CD1c-positive myeloid dendritic cell (primary cell): Measurements from ENCODE around the gene PIP4K2A.
A peak's percentile ranks its signal among the peaks of the same experiment; 100 is the strongest.

Source experiments
- DNase-seq: peaks from one replicate; pipeline ENCODE4 v3.0.0-alpha.2; 2016; ENCODE audit errors: extremely low spot score

Gene PIP4K2A

DNA sequence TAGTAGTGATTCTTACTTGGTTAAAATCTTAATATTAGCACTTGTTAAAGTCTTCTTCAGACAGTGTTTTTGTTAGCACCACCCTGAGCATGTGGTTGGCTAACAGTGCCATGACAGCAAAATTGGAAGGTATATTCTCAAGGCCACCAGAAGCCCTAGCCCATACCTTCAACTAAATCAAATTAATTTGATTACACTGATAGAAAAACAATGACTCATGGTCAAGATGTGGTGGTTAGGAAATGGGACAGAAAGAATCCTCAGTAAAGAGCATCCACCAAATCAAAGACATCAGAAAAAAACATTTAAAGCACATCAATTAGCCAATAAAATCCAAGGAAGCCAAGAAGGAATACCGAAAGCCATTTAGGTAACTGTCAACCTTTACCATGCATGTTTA, 75.5 kb downstream of the PIP4K2A start:
- no peak for DNase-seq

DNA sequence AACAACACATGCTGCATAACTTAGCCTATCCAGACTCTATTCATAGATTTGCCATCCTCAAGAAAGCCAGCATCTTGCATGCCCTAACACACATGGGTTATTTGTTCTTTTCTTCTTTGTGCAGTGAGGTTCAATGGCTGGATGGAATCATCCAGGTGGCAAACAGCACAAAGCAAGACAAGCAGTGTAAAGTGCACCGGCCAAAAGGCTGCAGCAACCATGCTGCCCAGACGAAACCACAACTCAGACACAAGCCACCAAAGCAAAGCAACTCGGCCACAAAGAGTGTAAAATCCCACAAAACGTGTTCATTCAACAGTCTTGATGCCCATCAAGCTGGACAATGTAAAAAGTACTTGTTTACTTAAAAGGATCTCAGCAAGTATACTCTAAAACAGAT, 76.9 kb downstream of the PIP4K2A start:
- DNase-seq, result no peak

DNA sequence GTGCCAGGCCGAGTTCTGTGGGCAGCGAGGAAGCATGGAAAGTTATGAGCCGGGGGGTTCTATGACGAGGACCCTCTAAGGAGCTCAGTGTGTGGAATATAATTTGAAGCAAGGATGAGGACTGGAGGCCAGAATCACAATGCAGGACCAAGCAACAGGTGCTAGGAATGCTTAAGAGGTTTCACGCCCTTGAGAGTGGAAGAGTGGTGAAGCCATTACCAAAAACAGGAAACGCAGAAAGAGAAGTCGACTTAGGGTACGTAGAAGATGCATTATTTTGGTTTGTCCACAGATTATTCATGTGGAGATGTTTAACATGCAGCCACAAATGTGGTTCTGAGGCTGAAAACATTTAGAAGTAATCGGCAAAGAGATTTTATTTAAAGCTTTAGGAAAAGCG, 78.7 kb downstream of the PIP4K2A start:
- no peak for DNase-seq

DNA sequence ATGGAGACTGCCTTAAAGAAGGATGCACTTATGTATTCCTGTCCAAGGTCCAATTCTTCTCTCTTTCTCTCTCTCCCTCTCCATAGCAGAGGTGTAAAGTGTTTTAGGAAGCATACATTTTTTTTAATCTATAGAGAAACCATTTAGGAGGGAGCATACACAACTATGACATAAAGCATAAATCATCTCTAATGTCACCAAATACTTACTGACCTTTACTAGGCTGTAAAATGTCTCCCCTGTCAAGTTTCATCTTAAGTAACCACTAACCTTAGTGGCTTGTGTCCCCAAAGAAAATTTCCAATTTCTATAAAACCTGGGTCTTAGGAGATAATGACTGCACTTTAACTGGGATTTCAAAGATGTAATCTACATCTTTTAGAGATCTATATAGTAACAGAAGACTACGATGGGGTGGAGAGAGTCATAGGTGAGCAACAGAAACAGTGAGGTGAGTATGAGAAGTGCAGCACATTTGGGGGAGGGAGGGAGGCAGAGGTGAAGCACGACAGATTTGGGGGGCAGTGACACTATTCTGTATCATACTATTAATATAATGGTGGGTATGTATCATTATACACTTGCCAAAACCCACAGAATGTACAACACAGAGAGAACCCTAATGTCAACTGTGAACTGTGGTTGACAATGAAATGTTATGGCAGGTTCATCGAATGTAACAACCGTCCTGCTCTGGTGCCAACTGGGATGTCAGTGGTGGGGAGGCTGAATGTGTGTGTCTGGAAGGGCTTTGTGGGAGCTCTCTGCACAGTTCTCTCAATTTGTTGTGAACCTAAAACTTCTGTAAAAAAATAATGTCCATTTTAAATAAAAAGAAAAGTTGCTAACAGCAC, 79.5 kb downstream of the PIP4K2A start:
- no peak for DNase-seq

DNA sequence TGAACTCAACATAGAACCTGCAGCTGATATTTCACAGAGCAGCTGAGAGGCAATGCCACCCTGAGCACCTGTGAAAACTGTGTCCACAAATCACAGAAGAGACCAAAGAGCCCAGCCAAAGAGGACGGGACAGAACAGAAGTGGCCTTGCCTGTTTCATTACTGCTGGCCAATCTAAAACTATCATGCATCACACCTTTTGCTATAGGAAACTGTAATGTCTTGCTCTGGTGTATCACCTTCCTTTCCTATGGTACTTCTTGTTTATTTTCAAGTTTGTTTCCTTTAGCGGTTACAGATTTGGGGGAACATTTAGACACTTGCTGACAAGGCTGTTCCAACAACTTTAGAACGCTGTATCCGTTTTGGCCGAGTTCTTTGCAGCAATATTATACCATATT, 80.3 kb downstream of the PIP4K2A start:
- no peak for DNase-seq

DNA sequence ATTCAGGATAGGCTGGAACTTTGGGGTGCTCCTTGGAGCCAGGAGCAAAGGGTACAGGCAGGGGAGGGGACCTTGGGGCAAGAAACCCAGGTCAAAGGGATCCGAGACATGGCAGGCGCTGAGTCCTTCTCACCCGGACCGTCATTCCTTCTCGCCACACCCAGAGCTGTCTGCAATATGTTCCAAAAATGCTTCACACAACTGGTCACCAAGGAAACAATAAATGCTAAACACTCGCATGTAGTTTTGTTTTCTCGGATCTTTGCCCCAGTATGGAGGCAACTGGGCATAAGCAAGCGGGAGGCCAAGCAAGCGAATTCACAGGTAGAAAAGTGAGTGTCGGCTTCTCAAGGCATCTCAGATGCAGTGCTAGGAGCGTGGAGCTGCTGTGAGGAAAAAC, 80.8 kb downstream of the PIP4K2A start:
- no peak for DNase-seq

DNA sequence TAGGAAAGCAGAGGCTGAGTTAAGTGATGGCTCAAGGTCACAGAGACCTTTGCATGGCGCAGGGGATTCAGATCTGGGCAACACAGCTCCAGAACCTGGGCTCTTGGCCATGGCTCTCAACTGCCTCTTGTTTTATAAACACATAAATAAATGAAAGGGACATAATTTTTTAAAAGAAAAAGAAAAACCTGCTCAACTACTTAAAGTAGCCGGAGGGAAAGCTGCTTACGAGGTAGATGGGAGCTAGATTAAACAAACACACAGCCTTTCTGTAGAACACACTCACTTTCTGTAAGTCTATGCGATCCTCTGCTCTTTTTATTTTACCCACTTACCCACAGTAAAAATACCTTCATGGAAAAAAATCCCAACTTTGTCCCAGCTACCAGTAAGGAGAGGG, 81.3 kb downstream of the PIP4K2A start:
- no peak for DNase-seq

DNA sequence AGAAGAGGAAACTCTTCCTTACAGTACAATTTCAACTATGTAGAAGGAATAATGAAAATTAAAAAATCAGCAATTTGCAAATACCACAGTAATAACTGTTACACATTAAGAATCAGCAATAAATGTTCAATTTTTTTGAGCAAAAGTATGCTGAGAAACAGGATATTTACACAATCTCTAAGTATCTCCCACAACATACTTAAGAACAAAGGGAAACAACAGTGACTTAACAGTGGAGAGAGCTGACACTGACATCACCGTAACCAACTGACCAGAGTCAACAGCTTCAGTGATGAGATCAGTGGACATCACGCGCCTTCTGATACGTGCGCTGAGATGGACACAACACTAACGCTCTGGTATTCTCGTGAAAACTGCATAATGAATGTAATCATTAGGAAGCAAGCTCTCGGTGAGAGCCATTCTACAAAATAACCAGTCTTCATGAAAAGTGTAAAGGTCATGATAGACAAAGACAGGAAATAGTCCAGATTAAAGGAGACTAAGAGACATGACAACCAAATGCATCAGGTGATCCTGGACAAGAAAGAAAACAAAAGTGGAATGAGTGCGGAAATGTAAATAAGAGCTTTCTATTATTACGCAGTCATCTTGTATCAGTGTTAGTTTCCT, 82.6 kb downstream of the PIP4K2A start:
- DNase-seq, result no peak

DNA sequence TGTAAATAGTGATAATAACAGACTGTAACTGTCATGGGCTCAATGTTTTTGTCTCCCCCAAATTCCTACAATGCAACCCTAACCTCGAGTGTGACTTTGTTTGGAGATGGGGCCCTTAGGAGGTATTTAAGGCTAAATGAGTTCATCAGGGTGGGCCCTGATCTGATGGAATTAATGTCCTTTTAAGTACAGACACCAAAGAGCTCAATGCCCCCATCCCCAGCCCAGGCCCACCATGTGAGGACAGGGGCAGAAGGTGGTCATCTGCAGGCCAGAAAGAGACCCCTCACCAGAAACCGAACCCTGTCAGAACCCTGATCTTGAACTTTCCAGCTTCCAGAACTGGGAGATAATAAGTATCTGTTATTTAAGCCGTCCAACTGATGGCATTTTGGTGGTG, 83.2 kb downstream of the PIP4K2A start:
- DNase-seq, result no peak

DNA sequence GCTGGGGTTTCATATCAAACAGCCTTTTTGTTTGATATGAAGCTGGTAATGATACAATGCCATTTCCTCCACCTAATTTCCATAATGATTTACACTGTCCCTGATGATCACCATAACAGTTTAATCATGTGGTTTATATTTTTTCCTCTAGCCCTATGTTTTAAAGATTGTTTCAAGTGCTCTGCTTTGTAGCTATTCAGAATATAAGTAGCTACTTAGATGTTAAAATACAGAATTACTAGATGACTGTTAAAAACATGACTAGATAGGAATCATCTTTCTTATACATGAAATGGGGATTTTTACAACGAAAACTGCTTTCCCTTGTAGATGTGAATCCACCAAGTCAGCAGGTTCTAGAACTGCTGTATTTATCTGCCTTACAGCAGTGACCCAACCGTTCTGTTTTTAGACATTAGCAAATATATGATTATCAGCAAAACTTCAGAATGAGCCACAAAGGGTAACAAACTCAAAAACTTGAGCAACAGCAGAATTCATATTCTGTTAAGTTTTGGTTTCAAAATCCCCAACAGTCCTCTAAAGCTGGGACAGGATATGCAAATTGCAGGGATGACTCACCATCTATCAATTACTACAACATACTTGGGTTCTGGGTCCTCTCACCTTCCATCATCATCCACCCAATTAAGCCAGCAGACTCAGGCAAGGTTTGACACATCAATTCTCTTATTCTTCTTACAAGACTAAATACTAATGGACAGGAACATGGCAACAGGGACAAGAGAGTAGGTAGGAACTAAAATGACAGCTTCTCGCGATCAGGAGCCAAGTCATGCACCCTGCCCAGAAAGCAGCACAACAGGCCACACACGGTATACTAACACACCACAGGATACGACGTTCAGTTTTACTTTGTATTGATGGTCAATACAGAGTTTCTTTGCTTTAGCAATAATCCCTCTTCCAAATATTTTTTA, 83.9 kb downstream of the PIP4K2A start:
- DNase-seq, result peak; percentile 61

DNA sequence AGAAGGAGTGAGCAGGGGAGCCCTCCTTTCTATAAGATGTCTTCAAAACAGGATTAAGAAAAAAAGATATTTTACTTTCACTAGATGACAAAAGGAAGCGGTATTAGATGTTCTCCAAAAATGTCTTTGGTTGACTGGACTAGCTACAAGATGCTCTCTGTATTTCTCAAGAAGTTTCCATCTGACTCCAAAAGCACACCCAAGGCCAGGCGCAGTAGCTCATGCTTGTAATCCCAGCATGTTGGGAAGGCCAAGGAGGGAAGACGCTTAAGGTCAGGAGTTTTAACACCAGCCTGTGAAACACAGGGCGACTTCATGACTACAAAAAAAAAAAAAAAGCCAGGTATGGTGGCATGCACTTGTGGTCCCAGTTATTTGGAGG, 84.5 kb downstream of the PIP4K2A start:
- no peak for DNase-seq

DNA sequence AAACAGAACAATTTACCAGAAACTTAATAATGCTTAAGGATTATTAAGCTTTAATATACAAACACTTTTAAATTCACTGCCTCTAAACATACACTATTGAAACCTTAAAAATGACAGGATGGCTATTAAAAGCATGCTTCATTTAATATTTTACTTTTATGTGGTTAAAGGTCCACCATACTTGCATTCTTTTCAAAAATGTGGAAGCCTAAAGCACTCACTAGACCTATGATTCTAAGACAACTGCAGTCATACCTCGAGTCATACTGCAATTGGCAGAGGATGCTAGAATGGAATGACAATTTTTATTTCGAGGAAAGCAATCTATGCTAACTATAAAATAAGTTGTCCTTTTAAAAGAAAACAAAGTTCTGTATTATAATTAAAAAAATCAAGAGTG, 85.3 kb downstream of the PIP4K2A start:
- DNase-seq, result no peak

DNA sequence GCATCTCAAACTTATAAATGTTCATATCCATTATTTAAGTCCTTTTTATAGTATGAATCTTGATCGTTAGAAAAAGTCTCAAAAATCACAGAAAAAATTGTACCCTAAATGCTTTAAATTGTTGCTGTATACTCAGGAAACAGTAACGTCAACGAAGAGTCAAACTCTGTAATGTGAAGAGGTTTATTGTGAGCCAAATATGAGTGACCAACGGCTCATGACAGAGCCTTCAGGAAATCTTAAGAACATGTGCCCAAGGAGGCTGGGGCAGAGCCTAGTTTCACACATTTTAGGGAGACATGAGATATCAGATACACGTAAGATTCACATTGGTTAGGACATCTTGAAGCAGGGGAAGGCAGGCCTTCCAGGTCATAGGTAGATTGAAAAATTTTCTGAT, 86.1 kb downstream of the PIP4K2A start:
- DNase-seq, result no peak

DNA sequence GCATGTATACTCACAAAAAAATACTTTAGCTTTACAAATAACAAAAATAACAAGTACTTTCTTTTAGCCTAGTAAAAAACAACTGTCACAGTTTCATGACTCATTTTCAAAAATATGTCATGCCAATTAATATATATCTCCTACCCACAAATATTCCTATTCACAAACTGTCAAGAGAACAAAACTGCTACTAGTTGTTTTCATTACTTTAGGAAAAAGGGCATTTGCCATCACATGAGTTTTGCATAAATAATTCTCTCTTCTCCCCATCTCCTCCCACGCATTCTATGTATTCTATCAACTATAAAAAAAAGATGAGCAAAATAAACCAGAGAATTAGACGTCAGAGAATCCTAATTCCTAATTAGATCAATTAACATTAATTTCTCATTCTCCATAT, 87.6 kb downstream of the PIP4K2A start:
- DNase-seq, result no peak

DNA sequence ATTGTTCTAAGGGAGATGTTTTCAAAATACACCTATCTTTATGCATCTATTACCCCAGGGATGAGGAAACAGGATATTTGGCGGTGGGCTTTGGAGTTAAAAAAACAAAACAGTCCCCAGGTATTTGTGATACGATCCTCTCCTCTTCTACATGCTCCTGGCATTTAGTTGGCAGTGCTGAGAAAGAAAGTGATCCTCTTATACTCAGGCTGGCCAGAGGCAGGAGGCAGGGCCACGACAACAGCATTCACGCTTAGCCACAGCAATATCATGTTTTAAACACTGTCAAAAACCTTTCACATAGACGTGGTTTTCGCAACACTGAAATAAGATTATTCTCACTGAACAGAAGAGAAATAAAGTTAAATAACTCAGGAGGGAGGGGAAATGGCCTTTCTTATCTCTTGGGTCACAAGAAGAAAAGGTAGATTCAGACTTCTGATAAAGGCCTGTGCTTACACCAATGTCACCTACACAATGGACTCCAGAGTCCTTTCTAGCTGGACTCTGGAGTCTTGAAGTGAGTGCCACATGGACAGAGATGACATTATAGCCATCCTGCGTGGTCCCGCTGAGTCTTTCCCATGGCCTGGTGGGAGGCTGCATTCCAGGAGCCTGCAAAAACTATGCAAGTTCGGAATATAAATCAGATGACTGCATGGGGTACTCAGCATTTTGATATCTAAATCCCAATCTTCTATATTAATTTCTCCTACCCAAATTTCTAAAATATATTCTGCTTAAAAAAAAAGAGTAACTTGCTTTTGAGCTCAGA, 88.7 kb downstream of the PIP4K2A start:
- no peak for DNase-seq

DNA sequence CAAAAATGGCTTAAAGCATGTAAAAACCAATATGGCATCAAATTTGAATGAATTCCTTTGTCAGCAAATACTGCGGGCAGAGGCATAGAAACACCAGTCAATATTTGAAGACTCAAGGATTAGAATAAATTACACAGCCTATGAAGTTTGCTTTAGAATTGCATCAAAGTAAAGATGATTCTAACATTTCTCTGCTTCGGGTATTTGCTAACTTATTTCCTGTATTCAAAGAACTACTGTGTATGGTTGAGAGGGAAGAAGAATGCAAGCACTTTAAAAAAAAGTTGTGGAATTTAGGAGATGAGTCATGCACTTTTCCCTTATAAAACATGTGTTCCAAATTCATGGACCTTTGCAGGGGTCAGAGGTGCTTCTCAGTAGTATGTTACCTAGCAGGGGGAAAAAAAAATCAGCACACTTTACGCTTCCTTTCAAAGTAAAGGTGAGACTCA, 90.1 kb downstream of the PIP4K2A start:
- peak; percentile 15 for DNase-seq

DNA sequence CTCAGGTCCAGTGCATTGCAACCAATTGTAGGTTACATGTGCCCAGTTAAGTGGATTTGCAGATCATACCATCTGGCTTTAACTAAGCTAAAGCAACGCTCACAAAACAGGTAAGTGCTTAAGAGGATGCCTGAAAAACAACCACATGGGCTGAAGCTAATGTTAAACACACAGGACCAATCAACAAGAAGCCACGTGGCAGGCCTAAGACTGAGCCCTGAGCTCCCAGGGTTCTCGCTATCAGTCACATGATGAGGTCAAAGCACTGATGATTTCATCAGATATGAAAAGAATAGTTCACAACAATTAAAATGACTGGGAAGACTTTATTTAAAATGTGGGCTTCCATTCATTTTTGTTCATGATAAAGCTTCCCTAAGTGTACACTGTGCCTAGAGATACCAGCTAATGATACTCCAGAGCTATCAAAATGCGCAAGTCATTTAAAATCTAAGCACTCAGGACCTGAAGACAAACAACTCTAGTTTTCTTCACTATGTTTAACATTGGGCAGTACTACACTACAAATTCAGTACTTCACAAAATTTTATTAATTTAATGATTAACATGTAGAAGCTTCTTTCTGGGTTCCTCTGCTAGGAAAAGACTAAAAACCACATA, 90.6 kb downstream of the PIP4K2A start:
- no peak for DNase-seq

DNA sequence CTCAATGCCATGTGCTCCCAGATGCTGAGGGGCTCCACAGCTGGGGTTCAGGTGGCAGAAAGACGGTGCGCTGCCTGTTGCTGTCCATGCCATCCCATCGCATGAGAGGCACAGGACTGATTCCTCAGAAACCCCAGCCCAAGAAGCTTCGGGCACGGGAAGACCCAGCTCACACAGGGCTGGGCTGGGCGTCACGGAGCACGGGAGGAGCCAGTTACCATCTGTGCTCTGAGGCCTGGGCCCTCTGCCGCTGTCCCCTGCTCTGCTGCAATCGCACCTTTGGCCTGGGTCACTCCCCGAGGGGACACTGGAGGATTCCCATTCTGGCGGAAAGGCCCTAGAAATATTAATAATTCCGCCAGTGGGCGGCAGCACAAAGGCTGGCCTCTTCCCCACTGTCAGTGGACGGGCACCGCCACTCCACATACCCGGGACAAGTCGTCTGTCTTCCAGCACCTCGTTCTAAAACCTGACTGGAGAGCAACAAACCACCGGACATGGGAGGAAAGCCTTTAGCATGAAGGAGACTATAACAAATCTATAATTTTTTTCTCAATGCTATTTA, 92.1 kb downstream of the PIP4K2A start:
- DNase-seq, result no peak

DNA sequence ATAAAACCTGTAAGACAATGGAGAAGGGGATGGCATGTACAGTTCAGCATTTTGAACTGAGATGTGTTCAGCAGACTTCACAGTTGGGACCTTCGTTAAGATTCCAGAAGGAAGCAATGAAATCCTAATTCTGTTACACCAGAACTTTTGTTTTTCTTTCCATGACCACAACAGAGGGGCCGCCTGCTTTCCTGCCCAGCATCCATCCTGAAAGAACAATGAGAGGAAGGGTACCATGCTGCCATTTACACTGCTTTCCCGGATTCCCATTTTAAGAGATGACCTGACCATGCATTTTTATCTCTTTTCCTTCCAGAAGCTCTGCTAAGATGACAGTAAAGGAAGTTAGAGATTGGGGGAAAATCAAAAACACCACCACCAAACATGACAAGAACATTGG, 92.7 kb downstream of the PIP4K2A start:
- no peak for DNase-seq

DNA sequence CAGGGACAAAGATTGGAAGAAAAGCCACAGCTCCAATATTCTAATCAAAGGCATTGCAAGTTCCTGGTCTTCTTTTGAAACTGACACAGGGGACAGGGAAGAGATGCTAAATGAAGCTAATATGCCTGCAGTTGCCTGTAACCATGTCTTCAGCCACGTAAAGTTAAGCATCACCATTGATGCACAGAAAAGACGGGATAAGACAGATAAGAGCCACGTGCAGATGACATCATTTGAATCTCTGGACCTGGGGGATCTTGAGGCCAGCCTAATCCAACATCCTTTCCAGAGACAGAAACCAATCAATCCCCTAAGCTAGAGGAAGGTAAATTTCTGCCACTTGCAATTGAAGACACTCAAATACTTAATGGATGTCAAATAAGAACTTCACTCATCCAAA, 93.4 kb downstream of the PIP4K2A start:
- DNase-seq, result no peak
